Esophagus (tissue), 2 donors: ENCODE data around the gene LILRA5. TPM values are rescaled to one million over a fixed set of nuclear protein-coding genes. Genes with fewer than 3 reads are reported as not detected.

Experiments used
- H3K27ac ChIP-seq, 2 donors: one replicate each; pipeline ENCODE4 v1.5.1; 2013; ENCODE audit warnings: low read depth in 2 of 2, mild to moderate bottlenecking in 2 of 2, inconsistent platforms in 1 of 2, low read length in 1 of 2, moderate library complexity in 1 of 2
- H3K27me3 ChIP-seq, 2 donors: one replicate each; pipeline ENCODE4 v1.6.1; 2013; ENCODE audit warnings: low read length in 2 of 2, control low read depth in 1 of 2, mild to moderate bottlenecking in 1 of 2; ENCODE audit not compliant: insufficient read depth in 2 of 2, control insufficient read depth in 1 of 2
- H3K36me3 ChIP-seq, 2 donors: one replicate each; pipeline ENCODE4 v1.6.1; 2013; ENCODE audit warnings: low read length in 1 of 2; ENCODE audit not compliant: control insufficient read depth in 2 of 2, insufficient read depth in 2 of 2
- H3K4me1 ChIP-seq, 2 donors: one replicate each; pipeline ENCODE4 v1.6.1; 2013; ENCODE audit warnings: low read length in 1 of 2; ENCODE audit not compliant: control insufficient read depth in 2 of 2, insufficient read depth in 2 of 2
- H3K4me3 ChIP-seq, 2 donors: one replicate each; pipeline ENCODE4 v1.5.1; 2013; ENCODE audit warnings: low read length in 2 of 2, mild to moderate bottlenecking in 2 of 2, low read depth in 1 of 2, moderate library complexity in 1 of 2
- H3K9me3 ChIP-seq, 2 donors: one replicate each; pipeline ENCODE4 v1.6.1; 2013; ENCODE audit warnings: mild to moderate bottlenecking in 2 of 2, low read depth in 1 of 2, low read length in 1 of 2, moderate library complexity in 1 of 2; ENCODE audit not compliant: control insufficient read depth in 2 of 2, insufficient read depth in 1 of 2
- WGBS, 2 donors: extraction: QIAGEN DNeasy Blood & Tissue Kit; methylation state at CpG; one replicate each; pipeline ENCODE4 v1.1.7; 2013; 5-methylcytosine and 5-hydroxymethylcytosine counted together
- polyA plus RNA-seq, 2 donors: library from polyadenylated mRNA; stranded (reverse); fragments of 200-250 nt; gene quantifications; one replicate each; pipeline ENCODE4 v1.2.3, GENCODE V29; 2013
- donor health status: healthy with polysubstance abuse.
- donor health status: Bipolar disorder and iron deficiency.

The LILRA5 gene
- polyA plus RNA-seq, 2 donors = 0.12 to 0.34 TPM

DNA sequence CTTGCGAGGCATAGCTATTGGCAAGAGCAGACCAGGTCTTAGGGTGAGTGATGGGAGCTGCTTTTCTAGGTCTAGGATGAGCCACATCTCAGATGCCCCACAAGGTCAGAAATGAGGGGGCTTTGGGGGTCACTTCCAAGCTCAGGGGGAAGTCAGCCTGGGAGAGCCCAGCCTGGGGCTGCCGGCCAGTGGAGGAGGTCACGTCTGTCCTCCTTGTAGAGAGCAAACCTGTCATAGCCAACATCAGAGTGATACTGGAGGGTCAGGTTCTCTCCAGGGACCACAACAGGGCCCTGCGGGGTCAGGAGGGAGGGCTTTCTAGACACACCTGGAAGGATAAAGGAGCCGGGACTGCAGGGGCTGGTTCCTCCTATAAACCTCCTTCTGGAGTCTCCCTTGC lies 2.4 kb downstream of the LILRA5 start:
- WGBS, 2 donors = 63 to 65% methylated on average over 5 of the region's 5 CpGs
- Histone ChIP-seq H3K4me1 (no peaks in the 10 kb centered on the region), H3K27ac (no peak overlapping the region), H3K27me3 (peaks cover 0 to 2% of the 10 kb centered on the region in 2 donors), H3K4me3 (no peak overlapping the region), H3K36me3 (no peaks in the 10 kb centered on the region), H3K9me3 (no peaks in the 10 kb centered on the region)

DNA sequence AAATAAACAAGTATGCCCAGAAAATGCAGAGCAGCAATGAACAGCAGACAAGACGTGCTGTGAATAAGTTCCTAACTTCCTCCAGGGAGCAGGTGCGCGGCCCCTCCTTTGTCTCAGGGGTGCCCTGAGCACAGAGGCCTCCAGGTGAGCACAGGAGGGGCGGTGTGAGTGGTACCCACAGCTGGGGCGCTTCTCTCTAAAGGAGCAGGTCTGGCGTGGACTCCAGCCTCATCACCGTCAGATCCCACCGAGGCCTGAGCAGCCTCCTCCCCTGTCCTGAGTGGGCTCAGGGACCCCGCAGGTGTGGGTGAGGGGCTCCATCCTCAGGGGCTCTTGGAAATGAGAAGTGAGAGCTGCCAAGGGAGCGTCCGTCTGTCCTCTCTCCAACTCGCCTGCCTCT lies 3.2 kb downstream of the LILRA5 start:
- Histone ChIP-seq H3K9me3 (no peaks in the 10 kb centered on the region), H3K36me3 (no peaks in the 10 kb centered on the region), H3K27ac (no peak overlapping the region), H3K4me3 (no peak overlapping the region), H3K4me1 (no peaks in the 10 kb centered on the region), H3K27me3 (peaks cover 0 to 2% of the 10 kb centered on the region in 2 donors)
- WGBS, 2 donors = 72 to 74% methylated on average over 12 of the region's 12 CpGs

DNA sequence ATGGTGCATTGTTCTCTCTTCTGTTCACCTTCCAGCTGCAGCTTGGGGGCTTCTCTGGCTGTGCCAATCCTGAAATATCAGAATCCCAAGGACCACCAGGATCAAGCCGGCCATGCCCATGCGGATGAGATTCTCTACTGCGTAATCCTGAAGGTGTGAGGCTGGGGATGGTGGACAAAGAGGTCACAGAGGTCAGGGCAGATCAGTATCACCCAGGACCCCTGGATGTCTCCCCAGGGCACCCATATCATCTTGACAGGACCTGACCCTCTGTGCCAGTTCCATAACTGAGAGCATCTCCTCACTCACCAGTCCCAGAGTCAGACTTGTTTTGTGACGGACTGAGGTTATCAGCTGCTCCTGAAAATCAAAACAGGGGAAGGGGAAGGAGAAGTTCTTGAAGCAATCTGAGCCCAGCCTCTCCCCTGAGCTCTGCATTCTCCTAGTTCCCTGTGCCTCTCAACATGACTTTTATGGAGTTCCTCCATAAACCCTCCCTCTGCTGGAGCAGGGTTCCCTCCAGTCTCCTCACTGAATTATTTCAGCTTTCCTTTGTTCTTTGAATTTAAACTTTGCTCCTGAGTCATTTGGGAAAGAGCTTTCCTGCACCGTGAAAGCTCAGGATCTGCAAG lies 5.5 kb downstream of the LILRA5 start:
- WGBS, 2 donors = 86 to 87% methylated on average over 5 of the region's 5 CpGs
- Histone ChIP-seq H3K4me1 (no peaks in the 10 kb centered on the region), H3K36me3 (no peaks in the 10 kb centered on the region), H3K27ac (no peak overlapping the region), H3K27me3 (peaks cover 0 to 2% of the 10 kb centered on the region in 2 donors), H3K4me3 (no peak overlapping the region), H3K9me3 (no peaks in the 10 kb centered on the region)

DNA sequence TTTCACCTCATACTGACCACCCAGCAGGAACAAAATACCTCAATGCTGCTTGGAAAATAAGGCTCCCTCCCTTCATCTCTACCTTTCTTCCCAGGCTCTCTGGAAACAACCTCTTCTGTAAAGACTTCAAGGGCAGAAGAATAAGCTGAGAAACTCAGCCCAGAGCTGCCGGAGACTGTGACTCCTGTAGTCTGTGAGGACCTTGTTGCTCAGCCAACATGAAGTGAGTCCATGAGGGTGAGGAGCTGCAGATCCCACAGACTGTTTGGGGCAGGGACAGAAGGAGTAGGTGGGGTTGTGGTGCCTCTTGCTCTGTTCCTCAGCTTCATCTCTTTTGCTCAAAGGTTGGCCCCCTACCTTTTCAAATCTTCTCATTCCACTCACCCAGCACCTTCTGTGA lies 7.8 kb downstream of the LILRA5 start:
- Histone ChIP-seq H3K36me3 (no peaks in the 10 kb centered on the region), H3K27ac (no peak overlapping the region), H3K4me3 (no peak overlapping the region), H3K9me3 (no peaks in the 10 kb centered on the region), H3K27me3 (peaks cover 0 to 2% of the 10 kb centered on the region in 2 donors), H3K4me1 (no peaks in the 10 kb centered on the region)
- whole genome bisulfite sequencing, 2 donors = 79 to 85% methylated on average over 1 of the region's 1 CpG

DNA sequence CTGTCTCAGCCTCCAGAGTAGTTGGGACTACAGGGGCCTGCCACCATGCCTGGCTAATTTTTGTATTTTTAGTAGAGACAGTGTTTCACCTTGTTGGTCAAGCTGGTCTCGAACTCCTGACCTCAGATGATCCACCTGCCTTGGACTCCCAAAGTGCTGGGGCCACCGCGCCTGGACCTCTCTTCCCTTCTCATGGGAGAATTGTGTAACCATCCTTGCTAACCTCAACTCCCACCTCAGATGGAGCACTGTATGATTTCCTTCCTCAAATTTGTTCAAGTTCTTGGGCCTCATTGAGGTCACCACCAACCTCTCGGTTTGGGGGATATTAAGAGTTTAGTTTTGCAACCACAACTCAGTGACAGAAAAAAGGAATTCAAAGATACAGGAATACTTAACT lies 10.7 kb downstream of the LILRA5 start:
- H3K36me3 ChIP-seq = no peaks in the 10 kb centered on the region

DNA sequence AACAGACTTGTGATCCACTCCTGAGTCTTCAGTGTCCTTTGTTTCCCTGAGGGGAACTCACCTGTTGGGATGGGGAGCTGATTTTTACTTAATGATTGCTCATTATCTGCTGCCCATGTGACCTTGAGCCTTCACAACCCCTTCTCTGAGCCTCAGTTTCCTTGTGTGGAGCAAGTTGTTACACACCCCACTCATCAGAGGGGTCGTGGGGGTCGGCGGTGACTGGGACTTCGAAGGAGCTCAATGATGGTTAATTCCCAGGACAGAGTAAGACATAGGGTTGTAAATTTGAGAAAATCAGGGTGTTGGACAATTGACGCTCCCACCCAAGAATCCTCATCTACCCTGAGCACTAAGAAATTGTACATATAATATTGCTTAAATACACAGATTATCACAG lies 13.5 kb downstream of the LILRA5 start:
- H3K27ac ChIP-seq = no peak overlapping the region
- 79 to 85% methylated on average over 5 of the region's 5 CpGs for WGBS, 2 donors
- H3K9me3 ChIP-seq = no peaks in the 10 kb centered on the region
- no peak overlapping the region for H3K4me3 ChIP-seq
- H3K36me3 ChIP-seq = no peaks in the 10 kb centered on the region
- H3K4me1 ChIP-seq = no peaks in the 10 kb centered on the region
- H3K27me3 ChIP-seq = no peaks in the 10 kb centered on the region

More for the DNA sequence above, 10.7 kb downstream of the LILRA5 start:
- Histone ChIP-seq H3K4me3 (no peak overlapping the region), H3K9me3 (no peaks in the 10 kb centered on the region), H3K27ac (no peak overlapping the region), H3K4me1 (no peaks in the 10 kb centered on the region), H3K27me3 (peaks cover 0 to 2% of the 10 kb centered on the region in 2 donors)
- 62 to 75% methylated on average over 4 of the region's 4 CpGs for WGBS, 2 donors

DNA sequence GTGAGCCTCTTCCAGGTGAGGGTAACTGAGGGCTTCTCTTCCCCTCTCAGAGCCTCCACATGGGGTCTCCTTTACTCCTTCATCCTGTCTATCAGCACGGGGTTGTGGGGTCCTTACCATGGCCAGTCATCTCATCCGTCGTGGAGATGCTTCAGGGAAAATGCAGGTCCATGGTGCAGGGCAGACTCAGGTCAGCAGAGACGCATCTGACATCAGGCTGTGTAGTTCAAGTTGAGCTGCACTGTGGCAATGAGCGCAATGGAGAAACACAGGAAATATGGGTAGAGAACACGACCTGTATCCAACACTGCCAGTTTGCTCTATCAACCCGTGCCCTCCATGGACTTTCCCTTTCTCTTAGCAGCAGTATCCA lies 13.9 kb downstream of the LILRA5 start:
- H3K4me1 ChIP-seq = no peaks in the 10 kb centered on the region
- H3K36me3 ChIP-seq = no peaks in the 10 kb centered on the region
- H3K4me3 ChIP-seq = no peak overlapping the region
- H3K27me3 ChIP-seq = no peaks in the 10 kb centered on the region
- no peak overlapping the region for H3K27ac ChIP-seq
- peaks cover 0 to under 1% of the 10 kb centered on the region in 2 donors for H3K9me3 ChIP-seq
- WGBS, 2 donors = 59 to 65% methylated on average over 7 of the region's 7 CpGs

DNA sequence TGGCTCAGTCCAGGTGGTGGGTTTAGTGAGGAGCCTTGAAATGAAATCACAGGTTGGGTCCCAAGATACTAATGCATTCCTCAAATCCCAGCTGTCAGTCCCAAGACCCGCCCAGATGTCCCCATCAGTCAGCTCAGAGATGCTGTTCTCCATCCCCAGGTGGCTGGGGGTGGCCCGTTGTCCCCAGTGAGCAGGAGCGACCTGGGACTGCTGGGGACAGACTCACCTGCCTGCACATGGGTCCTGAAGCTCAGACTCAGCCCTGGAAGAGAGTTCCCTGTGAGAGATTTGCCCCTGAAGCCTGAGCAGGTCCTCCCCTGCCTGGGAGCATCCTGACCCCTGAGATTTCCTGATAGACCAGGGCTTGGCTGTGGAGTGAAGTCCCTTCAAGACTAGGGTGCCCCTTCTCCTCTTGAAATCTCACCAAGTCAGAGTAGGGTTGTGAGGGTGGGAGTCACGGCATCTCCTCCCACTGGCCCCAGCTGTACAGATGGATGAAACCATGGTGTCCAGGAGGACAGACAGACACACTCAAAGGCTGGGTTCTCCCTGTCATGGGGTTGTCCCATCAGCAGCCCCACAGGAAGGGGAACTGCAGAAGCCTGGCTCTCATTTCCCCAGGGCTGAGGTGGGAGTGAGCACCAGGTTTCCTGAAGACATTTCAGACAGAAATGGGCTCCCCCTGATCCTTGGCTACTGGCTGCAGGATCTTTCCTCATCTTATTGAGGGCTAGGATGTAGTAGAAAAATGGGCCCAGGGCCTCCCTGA lies 14.4 kb downstream of the LILRA5 start:
- no peaks in the 10 kb centered on the region for H3K4me1 ChIP-seq
- H3K36me3 ChIP-seq = no peaks in the 10 kb centered on the region
- no peak overlapping the region for H3K27ac ChIP-seq
- H3K27me3 ChIP-seq = no peaks in the 10 kb centered on the region
- peaks cover 3 to 4% of the 10 kb centered on the region in 2 donors for H3K9me3 ChIP-seq
- no peak overlapping the region for H3K4me3 ChIP-seq
- WGBS, 2 donors = 57 to 62% methylated on average over 4 of the region's 4 CpGs

DNA sequence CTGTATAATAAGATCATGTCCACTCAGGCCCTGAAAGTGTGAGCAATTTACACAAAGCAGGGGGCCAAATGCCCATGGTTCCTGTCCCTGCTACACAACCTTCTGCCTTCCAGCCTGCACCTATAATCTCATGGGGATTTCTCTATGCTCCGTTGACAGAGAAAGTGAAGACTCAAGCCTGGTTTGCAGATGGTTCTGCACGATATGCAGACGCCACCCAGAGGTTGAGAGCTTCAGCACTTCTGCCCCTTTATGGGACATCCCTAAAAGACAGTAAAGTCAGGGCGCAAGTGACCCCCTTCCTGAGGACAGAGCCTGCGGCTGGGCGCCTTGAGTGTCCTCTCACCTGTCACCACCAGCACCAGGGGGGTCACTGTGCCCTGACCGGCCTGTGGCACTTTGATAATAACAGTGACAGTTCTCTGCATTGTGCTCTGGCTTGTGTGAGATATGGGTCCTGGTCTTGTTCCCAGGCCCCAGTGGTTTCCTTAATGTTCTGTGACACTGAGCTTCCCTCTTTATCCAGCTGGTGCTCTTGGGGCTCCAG lies 15.1 kb downstream of the LILRA5 start:
- Histone ChIP-seq H3K36me3 (no peaks in the 10 kb centered on the region), H3K27me3 (no peaks in the 10 kb centered on the region), H3K27ac (no peak overlapping the region), H3K9me3 (peaks cover 3 to 4% of the 10 kb centered on the region in 2 donors), H3K4me1 (no peaks in the 10 kb centered on the region), H3K4me3 (no peak overlapping the region)
- 38 to 47% methylated on average over 7 of the region's 7 CpGs for WGBS, 2 donors
